Measurements from ENCODE around the gene JPT1.

DNA sequence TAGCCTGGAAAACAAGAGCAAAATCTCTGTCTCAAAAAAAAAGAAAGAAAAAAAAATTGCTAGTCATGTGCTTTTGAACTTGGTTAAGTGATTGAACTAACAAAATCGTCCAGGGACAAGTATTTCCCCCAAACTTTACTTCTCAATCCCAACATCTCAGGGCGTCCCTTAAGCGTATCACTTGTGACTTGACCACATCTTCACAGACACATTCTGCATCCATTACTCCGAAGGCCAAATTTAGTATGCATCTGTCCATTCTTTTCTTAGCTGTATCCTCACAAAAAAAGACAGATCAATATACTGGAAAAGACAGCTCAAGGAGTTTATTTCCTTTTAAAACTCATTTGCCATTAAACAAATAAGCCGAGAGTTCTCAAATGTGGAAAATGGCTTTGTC lies 5.9 kb upstream of the JPT1 start:
- TF ChIP-seq, protein P1, sequence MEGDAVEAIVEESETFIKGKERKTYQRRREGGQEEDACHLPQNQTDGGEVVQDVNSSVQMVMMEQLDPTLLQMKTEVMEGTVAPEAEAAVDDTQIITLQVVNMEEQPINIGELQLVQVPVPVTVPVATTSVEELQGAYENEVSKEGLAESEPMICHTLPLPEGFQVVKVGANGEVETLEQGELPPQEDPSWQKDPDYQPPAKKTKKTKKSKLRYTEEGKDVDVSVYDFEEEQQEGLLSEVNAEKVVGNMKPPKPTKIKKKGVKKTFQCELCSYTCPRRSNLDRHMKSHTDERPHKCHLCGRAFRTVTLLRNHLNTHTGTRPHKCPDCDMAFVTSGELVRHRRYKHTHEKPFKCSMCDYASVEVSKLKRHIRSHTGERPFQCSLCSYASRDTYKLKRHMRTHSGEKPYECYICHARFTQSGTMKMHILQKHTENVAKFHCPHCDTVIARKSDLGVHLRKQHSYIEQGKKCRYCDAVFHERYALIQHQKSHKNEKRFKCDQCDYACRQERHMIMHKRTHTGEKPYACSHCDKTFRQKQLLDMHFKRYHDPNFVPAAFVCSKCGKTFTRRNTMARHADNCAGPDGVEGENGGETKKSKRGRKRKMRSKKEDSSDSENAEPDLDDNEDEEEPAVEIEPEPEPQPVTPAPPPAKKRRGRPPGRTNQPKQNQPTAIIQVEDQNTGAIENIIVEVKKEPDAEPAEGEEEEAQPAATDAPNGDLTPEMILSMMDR (IDR thresholded peaks at IDR 0.05) = no peak
- no peak for TF ChIP-seq EZH2 (IDR thresholded peaks at IDR 0.05)
- no peak for TF ChIP-seq EZH2phosphoT487 (IDR thresholded peaks at IDR 0.05)
